ENCODE measurements around the gene KASH5. TPM values are rescaled to one million over a fixed set of nuclear protein-coding genes. Genes with fewer than 3 reads are reported as not detected.
"Not testable (repeated sequence)": the region's sequence is repeated elsewhere in the genome, so short reads cannot be mapped to it uniquely, and the experiment has no call there.

Gene KASH5
- total RNA-seq, 4 donors from 2014 or later, result not detected

DNA sequence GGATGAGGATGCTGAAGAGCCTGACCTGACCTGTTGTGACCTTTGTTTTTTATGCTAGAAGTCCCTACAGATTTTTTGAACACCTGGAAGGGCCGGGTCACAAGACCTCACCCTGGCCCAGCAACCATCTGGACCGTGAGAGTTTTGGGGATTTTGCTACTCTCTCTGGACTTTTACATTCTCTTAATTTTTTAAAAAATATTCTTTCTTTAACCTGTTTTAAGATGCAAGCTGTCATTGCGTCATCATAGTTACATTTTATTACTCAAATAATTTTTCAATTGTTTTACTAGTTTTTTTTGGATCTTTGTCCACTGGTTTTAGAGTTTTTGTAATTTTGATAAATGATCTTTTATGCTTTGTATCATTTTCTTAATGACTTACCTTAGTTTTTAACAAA is 16.9 kb upstream of the KASH5 start:
- Histone ChIP-seq H3K36me3 (no peaks in the 10 kb centered on the region), H3K4me3 (no peak overlapping the region), H3K27me3 (no peaks in the 10 kb centered on the region), H3K4me1 (no peaks in the 10 kb centered on the region), H3K9me3 (peaks cover 13% of the 10 kb centered on the region), H3K27ac (no peak overlapping the region)
- WGBS, result 90% methylated on average over 3 of the region's 3 CpGs
- no peak for DNase-seq (ENCODE audit: low spot score in 2 of 2)
- TF ChIP-seq POLR2A (IDR thresholded peaks at IDR 0.05) (no peak), POLR2AphosphoS5 (IDR thresholded peaks at IDR 0.05) (no peak), CTCF (IDR thresholded peaks at IDR 0.05) (no peak), EP300 (IDR thresholded peaks at IDR 0.05) (no peak)

DNA sequence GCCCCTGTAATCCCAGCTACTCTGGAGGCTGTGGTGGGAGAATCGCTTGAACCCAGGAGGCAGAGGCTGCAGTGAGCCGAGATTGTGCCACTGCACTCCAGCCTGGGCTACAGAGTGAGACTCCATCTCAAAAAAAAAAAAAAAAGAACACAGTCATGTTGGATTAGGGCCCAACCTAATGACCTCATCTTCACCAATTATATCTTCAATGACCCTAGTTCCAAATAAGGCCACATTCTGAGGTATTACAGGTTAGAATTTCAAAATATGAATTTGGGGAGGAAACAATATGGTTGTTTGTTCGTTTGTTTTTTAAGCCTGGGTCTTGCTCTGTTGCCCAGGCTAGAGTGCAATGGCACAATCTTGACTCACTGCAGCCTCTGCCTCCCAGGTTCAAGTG is 14.9 kb upstream of the KASH5 start:
- H3K36me3 ChIP-seq; H3K27ac ChIP-seq; DNase-seq (ENCODE audit: low spot score in 2 of 2); H3K4me1 ChIP-seq; H3K27me3 ChIP-seq; H3K4me3 ChIP-seq: not testable (repeated sequence)
- 83% methylated on average over 3 of the region's 3 CpGs for WGBS
- H3K9me3 ChIP-seq, result peaks cover 13% of the 10 kb centered on the region

- no peak overlapping the region for H3K4me3 ChIP-seq
- peaks cover under 1% of the 10 kb centered on the region for H3K9me3 ChIP-seq
- H3K27me3 ChIP-seq, result no peaks in the 10 kb centered on the region
- DNase-seq (ENCODE audit: low spot score in 2 of 2), result no peak
- WGBS, result 90% methylated on average over 14 of the region's 16 CpGs
- H3K36me3 ChIP-seq, result no peaks in the 10 kb centered on the region
- H3K4me1 ChIP-seq, result no peaks in the 10 kb centered on the region
- TF ChIP-seq CTCF (IDR thresholded peaks at IDR 0.05) (no peak), POLR2AphosphoS5 (IDR thresholded peaks at IDR 0.05) (no peak), POLR2A (IDR thresholded peaks at IDR 0.05) (no peak), EP300 (IDR thresholded peaks at IDR 0.05) (no peak)
- no peak overlapping the region for H3K27ac ChIP-seq
Observed at GRCh38 chr19:49374665-49375434, 13.2 kb upstream of the KASH5 start.

- no peaks in the 10 kb centered on the region for H3K9me3 ChIP-seq
- WGBS, result 86% methylated on average over 3 of the region's 3 CpGs
- TF ChIP-seq CTCF (IDR thresholded peaks at IDR 0.05) (no peak), EP300 (IDR thresholded peaks at IDR 0.05) (no peak), POLR2A (IDR thresholded peaks at IDR 0.05) (no peak), POLR2AphosphoS5 (IDR thresholded peaks at IDR 0.05) (no peak)
- H3K27me3 ChIP-seq, result no peaks in the 10 kb centered on the region
- no peak for DNase-seq (ENCODE audit: low spot score in 2 of 2)
- no peak overlapping the region for H3K27ac ChIP-seq
- H3K36me3 ChIP-seq, result no peaks in the 10 kb centered on the region
- no peaks in the 10 kb centered on the region for H3K4me1 ChIP-seq
- no peak overlapping the region for H3K4me3 ChIP-seq
Observed at GRCh38 chr19:49378512-49378911, 9.5 kb upstream of the KASH5 start.

DNA sequence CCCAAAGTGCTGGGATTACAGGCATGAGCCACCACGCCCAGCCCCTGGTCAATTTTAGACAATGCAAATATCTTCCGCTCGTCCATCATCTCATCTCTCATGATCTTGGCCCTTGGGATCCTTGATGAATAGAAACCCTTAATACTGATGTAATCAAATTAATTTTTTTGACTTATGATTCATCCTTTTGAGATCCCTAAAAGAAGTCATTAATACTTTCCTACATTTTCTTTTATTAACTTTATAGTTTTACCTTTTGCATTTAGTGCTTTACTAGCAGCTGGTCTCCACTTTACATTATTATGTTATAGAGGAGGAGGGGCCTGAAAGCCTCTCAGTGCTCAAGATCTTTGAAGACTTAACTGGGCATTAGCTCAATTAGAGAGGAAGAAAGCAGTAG is 7.7 kb upstream of the KASH5 start:
- no peaks in the 10 kb centered on the region for H3K27me3 ChIP-seq
- no peaks in the 10 kb centered on the region for H3K4me1 ChIP-seq
- 93% methylated on average over 3 of the region's 3 CpGs for WGBS
- no peaks in the 10 kb centered on the region for H3K36me3 ChIP-seq
- H3K27ac ChIP-seq, result no peak overlapping the region
- TF ChIP-seq POLR2AphosphoS5 (IDR thresholded peaks at IDR 0.05), result no peak
- no peak for TF ChIP-seq POLR2A (IDR thresholded peaks at IDR 0.05)
- no peak for TF ChIP-seq CTCF (IDR thresholded peaks at IDR 0.05)
- no peak for TF ChIP-seq EP300 (IDR thresholded peaks at IDR 0.05)
- no peak overlapping the region for H3K4me3 ChIP-seq
- DNase-seq (ENCODE audit: low spot score in 2 of 2), result no peak
- H3K9me3 ChIP-seq, result no peaks in the 10 kb centered on the region

GRCh38 chr19:49382639-49383038 is 5.4 kb upstream of the KASH5 start:
- TF ChIP-seq POLR2AphosphoS5 (IDR thresholded peaks at IDR 0.05) (no peak), CTCF (IDR thresholded peaks at IDR 0.05) (no peak), EP300 (IDR thresholded peaks at IDR 0.05) (no peak)
- Histone ChIP-seq H3K4me1 (no peaks in the 10 kb centered on the region), H3K36me3 (no peaks in the 10 kb centered on the region), H3K27me3 (peaks cover 2% of the 10 kb centered on the region), H3K9me3 (no peaks in the 10 kb centered on the region), H3K4me3 (no peak overlapping the region), H3K27ac (no peak overlapping the region)
- no peak for DNase-seq (ENCODE audit: low spot score in 2 of 2)
- 93% methylated on average over 5 of the region's 5 CpGs for WGBS
